ENCODE measurements around the gene FAM221B.

FAM221B gene

DNA sequence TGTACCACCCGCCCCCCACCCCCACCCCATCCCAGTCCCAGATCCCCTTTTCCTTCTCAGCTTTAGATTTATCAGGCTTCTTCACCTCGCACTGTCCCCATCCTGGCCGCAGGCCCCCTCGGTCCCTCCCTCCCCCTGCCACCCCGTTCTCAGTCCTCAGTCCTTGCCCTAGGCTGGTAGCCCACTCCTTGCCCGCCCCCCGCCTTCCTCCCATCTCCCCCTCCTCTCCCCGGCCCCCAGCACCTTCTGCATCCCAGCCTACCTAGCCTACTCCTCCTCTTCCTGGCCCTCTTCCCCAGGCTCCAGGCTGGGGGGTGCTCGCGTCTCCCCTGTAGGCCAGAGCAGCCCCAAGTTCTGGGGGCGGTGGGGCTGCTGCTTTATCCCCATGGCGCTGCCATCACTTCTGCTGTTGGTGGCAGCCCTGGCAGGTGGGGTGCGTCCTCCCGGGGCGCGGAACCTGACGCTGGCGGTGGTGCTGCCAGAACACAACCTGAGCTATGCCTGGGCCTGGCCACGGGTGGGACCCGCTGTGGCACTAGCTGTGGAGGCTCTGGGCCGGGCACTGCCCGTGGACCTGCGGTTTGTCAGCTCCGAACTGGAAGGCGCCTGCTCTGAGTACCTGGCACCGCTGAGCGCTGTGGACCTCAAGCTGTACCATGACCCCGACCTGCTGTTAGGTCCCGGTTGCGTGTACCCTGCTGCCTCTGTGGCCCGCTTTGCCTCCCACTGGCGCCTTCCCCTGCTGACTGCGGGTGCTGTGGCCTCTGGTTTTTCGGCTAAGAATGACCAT lies 36.3 kb downstream of the FAM221B start:
- no peaks in the 10 kb centered on the region for H3K9me3 ChIP-seq (ENCODE audit: control insufficient read depth, low read length)
- H3K36me3 ChIP-seq (ENCODE audit: control insufficient read depth, insufficient read depth, low read length): no peaks in the 10 kb centered on the region
- H3K27me3 ChIP-seq (ENCODE audit: control insufficient read depth, insufficient read depth, low read length, poor library complexity, severe bottlenecking): peaks cover 5% of the 10 kb centered on the region
- 86 to 87% methylated on average over 32 of the region's 34 CpGs for WGBS, 2 experiments
- H3K4me1 ChIP-seq (ENCODE audit: control insufficient read depth, insufficient read depth, low read length): peaks cover 3% of the 10 kb centered on the region
- no peak overlapping the region for H3K27ac ChIP-seq (ENCODE audit: insufficient read depth, low read depth, low read length, poor library complexity, severe bottlenecking)
- peak overlapping the region; percentile 39 for H3K4me3 ChIP-seq (ENCODE audit: insufficient read depth, low read depth, low read length)

DNA sequence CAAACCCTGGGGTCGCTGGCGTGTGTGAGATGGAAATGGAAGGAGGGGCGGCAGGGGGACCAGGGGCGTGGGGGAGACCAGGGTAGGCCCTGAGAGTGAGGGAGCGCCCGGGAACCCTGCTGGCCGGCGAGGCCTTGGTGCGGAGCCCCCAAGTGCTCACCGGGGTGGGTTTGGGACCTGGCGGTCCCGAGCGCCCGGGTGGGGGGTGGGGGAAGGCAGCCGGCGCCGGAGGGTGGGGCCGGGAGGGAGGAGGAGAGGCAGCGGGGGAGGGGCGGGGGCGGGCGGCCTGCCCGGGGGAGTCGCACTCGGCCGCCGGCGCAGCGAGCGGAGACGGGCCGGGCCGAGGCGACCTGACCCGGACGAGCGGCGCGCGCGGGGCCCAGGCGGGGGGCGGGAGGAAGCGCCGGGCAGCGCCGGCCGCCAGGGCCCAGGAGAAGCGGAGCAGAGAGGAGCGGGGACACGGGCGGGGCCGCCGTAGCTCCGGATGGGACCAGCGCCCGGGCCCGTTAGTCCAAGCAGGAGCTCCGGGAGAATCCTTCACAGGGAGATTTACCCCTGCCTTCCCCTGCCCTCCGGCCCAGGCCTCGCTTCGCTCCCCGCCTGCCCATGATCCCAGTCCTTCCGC lies 37.1 kb downstream of the FAM221B start, which contains the start of gene NPR2:
Gene NPR2, plus strand, starts transcription at position 295 of the 625 bp plus-strand sequence. CDS start 818 bp downstream, outside the sequence.
- peaks cover 3% of the 10 kb centered on the region for H3K4me1 ChIP-seq (ENCODE audit: control insufficient read depth, insufficient read depth, low read length)
- H3K27me3 ChIP-seq (ENCODE audit: control insufficient read depth, insufficient read depth, low read length, poor library complexity, severe bottlenecking): peaks cover 5% of the 10 kb centered on the region
- H3K27ac ChIP-seq (ENCODE audit: insufficient read depth, low read depth, low read length, poor library complexity, severe bottlenecking): peak within 1 kb of the TSS; percentile 5
- no peaks in the 10 kb centered on the region for H3K9me3 ChIP-seq (ENCODE audit: control insufficient read depth, low read length)
- H3K4me3 ChIP-seq (ENCODE audit: insufficient read depth, low read depth, low read length): peak within 1 kb of the TSS; percentile 39
- 2% methylated on average over 56 to 64 of the region's 64 CpGs for WGBS, 2 experiments
- no peaks in the 10 kb centered on the region for H3K36me3 ChIP-seq (ENCODE audit: control insufficient read depth, insufficient read depth, low read length)

DNA sequence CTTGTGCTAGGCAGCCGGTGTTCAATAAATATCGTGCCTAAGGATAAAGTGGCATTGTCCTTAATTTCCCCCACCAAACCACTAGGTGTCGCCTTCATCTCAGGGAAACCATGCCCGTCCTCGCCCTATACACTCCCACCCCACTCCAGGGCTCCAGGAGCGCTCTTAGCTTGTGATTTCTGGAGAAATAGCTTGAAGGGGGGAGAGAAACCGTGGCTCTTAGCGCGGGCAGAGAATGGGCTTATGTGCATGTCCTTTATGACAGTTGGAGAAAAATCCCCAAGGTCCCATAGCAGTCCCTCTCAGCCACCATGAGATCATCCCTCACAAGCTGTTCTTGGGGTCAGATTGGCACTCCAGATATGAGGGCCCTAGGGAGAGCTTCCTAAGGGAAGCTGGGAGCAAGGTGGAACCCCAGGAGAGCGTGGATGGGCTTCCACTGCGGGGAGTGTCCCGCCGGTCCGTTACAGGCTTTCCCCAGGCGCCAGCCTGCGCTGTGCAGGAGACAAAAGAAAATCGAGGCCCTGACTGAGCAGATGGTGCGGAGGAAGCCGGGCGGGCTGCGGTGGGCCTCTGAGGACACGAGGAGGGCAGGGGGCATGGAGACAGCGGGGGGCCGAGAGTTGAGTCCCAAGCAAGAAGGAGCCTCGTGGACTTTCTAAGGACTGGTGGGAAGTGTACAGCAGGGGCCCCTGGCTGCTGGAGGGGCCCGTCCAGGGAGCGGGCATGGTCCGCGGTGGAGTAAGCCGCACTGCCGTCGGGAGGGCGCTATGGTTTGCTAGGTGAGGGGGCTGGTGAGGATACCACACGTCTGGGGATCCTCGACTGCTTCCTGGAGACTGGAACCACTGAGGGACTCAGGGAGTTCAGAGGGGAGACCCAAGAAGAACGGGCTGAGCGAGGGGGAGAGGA lies 37.9 kb downstream of the FAM221B start:
- H3K36me3 ChIP-seq (ENCODE audit: control insufficient read depth, insufficient read depth, low read length): no peaks in the 10 kb centered on the region
- no peaks in the 10 kb centered on the region for H3K9me3 ChIP-seq (ENCODE audit: control insufficient read depth, low read length)
- H3K27me3 ChIP-seq (ENCODE audit: control insufficient read depth, insufficient read depth, low read length, poor library complexity, severe bottlenecking): peaks cover 5% of the 10 kb centered on the region
- WGBS, 2 experiments: 31 to 33% methylated on average over 37 of the region's 37 CpGs
- H3K27ac ChIP-seq (ENCODE audit: insufficient read depth, low read depth, low read length, poor library complexity, severe bottlenecking): peak overlapping the region; percentile 5
- peak overlapping the region; percentile 5 for H3K4me3 ChIP-seq (ENCODE audit: insufficient read depth, low read depth, low read length)
- peaks cover 3% of the 10 kb centered on the region for H3K4me1 ChIP-seq (ENCODE audit: control insufficient read depth, insufficient read depth, low read length)

DNA sequence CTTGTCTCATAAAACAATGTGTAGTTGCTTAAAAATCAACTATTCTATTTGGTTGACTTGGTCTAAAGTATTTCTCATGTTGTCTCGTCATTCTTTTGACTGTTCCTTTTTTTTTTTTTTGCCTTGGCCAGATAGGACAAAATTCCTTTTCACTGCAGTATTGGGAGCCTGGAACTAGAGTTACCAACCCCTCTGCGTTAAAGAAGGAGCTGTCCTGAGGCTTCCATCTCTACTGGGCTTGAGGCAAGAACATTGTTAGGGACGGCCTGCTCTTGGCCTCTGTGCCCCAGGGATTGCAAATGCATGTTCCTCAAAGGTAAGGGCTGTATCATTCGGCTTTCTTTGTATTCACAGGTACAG lies 38.5 kb downstream of the FAM221B start:
- Histone ChIP-seq H3K27ac (ENCODE audit: insufficient read depth, low read depth, low read length, poor library complexity, severe bottlenecking) (no peak overlapping the region), H3K36me3 (ENCODE audit: control insufficient read depth, insufficient read depth, low read length) (no peaks in the 10 kb centered on the region), H3K9me3 (ENCODE audit: control insufficient read depth, low read length) (no peaks in the 10 kb centered on the region), H3K27me3 (ENCODE audit: control insufficient read depth, insufficient read depth, low read length, poor library complexity, severe bottlenecking) (peaks cover 5% of the 10 kb centered on the region), H3K4me3 (ENCODE audit: insufficient read depth, low read depth, low read length) (no peak overlapping the region), H3K4me1 (ENCODE audit: control insufficient read depth, insufficient read depth, low read length) (peaks cover 3% of the 10 kb centered on the region)
- 43 to 49% methylated on average over 4 of the region's 4 CpGs for WGBS, 2 experiments

DNA sequence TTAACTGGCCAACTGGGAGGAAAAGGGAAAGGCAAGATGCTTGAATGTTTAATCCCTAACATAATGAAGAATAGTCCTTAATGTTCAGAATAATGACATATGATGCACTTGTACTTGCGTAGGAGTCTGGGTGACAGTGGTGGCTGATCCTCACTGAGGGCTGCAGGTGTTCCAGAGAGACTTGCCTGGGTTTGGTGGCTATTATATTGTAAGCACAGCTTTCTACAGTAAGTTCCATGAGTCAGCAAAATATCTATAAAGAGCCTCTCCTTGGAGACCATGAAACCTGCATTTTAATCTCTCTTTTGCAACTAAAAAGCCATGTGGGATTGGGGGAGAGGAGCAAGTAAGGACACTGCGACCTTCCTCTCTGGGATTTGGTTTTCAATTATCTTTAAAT lies 39.0 kb downstream of the FAM221B start:
- no peaks in the 10 kb centered on the region for H3K36me3 ChIP-seq (ENCODE audit: control insufficient read depth, insufficient read depth, low read length)
- H3K27me3 ChIP-seq (ENCODE audit: control insufficient read depth, insufficient read depth, low read length, poor library complexity, severe bottlenecking): peaks cover 5% of the 10 kb centered on the region
- H3K27ac ChIP-seq (ENCODE audit: insufficient read depth, low read depth, low read length, poor library complexity, severe bottlenecking): no peak overlapping the region
- H3K9me3 ChIP-seq (ENCODE audit: control insufficient read depth, low read length): no peaks in the 10 kb centered on the region
- 85 to 100% methylated on average over 1 to 2 of the region's 2 CpGs for WGBS, 2 experiments
- no peak overlapping the region for H3K4me3 ChIP-seq (ENCODE audit: insufficient read depth, low read depth, low read length)
- peaks cover 3% of the 10 kb centered on the region for H3K4me1 ChIP-seq (ENCODE audit: control insufficient read depth, insufficient read depth, low read length)

DNA sequence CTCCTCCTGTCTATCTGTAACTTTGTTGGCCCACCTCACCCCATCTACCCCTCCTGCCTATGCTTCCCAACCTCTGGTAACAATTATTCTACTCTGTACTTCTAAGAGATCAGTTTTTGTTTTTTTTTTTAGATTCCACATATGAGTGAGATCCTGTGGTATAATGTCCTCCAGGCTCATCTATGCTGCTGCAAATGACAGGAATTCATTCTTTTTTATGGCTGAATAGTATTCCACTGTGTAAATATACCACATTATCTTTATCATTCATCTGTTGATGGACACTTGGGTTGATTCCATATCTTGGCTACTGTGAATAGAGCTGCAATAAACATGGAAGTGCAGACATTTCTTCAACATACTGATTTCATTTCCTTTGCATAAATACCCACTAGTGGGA lies 45.1 kb downstream of the FAM221B start:
- Histone ChIP-seq H3K4me3 (ENCODE audit: insufficient read depth, low read depth, low read length) (no peak overlapping the region), H3K27me3 (ENCODE audit: control insufficient read depth, insufficient read depth, low read length, poor library complexity, severe bottlenecking) (no peaks in the 10 kb centered on the region), H3K27ac (ENCODE audit: insufficient read depth, low read depth, low read length, poor library complexity, severe bottlenecking) (no peak overlapping the region), H3K36me3 (ENCODE audit: control insufficient read depth, insufficient read depth, low read length) (peaks cover 5% of the 10 kb centered on the region), H3K4me1 (ENCODE audit: control insufficient read depth, insufficient read depth, low read length) (no peaks in the 10 kb centered on the region), H3K9me3 (ENCODE audit: control insufficient read depth, low read length) (no peaks in the 10 kb centered on the region)

DNA sequence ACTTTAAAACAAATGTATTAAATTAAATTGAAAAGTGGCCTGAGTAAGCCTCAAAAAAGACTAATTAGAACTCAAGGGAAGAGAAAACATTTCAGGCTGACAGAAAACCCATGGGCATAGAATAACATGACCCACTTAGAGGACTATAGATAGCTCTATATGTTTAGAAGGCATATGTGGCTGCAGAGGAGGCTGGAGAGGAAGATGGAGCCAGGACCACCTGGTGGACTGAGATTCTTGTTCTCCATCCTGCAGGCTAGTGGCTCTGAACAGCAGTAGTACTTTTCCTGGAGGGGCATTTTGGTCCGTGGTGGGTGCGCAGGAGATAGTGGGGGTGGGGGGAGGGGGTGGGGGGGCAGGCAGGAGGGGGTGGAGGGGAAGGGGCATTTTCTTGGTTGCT lies 47.5 kb downstream of the FAM221B start:
- Histone ChIP-seq H3K27me3 (ENCODE audit: control insufficient read depth, insufficient read depth, low read length, poor library complexity, severe bottlenecking) (no peaks in the 10 kb centered on the region), H3K9me3 (ENCODE audit: control insufficient read depth, low read length) (no peaks in the 10 kb centered on the region), H3K4me3 (ENCODE audit: insufficient read depth, low read depth, low read length) (no peak overlapping the region), H3K4me1 (ENCODE audit: control insufficient read depth, insufficient read depth, low read length) (peaks cover 2% of the 10 kb centered on the region), H3K36me3 (ENCODE audit: control insufficient read depth, insufficient read depth, low read length) (peaks cover 5% of the 10 kb centered on the region), H3K27ac (ENCODE audit: insufficient read depth, low read depth, low read length, poor library complexity, severe bottlenecking) (no peak overlapping the region)
- WGBS, 2 experiments: no CpG with 5 or more reads among the region's 2 CpGs

DNA sequence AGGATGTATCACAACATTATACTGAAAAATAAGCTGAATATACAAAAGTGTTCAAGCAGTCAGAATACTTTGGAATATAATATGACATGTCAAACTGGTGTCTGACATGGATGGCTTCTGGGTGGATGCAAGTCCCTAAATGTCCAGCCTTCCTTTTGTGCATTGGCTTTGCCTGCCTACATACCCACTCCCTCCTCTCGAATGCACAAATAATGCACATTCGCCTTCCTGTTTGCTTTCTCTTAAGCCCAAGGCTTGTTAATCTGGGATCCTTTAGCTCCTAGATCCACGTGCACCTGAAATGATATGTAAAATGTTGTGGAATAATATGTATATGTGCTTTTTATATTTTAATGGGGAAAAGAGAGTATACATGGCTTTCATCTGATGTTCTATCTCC lies 50.0 kb downstream of the FAM221B start:
- H3K27ac ChIP-seq (ENCODE audit: insufficient read depth, low read depth, low read length, poor library complexity, severe bottlenecking): no peak overlapping the region
- 89 to 93% methylated on average over 3 of the region's 3 CpGs for WGBS, 2 experiments
- H3K36me3 ChIP-seq (ENCODE audit: control insufficient read depth, insufficient read depth, low read length): peaks cover 3% of the 10 kb centered on the region
- no peaks in the 10 kb centered on the region for H3K27me3 ChIP-seq (ENCODE audit: control insufficient read depth, insufficient read depth, low read length, poor library complexity, severe bottlenecking)
- peaks cover 9% of the 10 kb centered on the region for H3K4me1 ChIP-seq (ENCODE audit: control insufficient read depth, insufficient read depth, low read length)
- no peaks in the 10 kb centered on the region for H3K9me3 ChIP-seq (ENCODE audit: control insufficient read depth, low read length)
- no peak overlapping the region for H3K4me3 ChIP-seq (ENCODE audit: insufficient read depth, low read depth, low read length)

DNA sequence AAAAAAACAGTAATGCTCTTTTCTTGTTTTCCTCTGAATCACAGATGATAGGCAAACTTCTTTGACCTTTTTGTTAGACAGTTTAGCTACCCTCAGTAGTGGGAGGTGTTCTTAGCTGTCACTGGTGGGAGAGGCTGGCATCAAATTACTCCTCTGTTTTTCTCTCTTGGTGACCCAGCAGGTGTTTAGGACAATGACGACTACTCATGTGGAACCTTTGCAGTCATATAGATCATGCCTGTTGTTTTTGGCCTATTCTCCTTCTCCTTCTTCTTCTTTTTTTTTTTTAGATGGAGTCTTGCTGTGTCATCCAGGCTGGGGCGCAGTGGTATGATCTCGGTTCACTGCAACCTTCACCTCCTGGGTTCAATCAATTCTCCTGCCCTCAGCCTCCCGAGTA lies 52.5 kb downstream of the FAM221B start:
- no peaks in the 10 kb centered on the region for H3K9me3 ChIP-seq (ENCODE audit: control insufficient read depth, low read length)
- no peaks in the 10 kb centered on the region for H3K36me3 ChIP-seq (ENCODE audit: control insufficient read depth, insufficient read depth, low read length)
- H3K27me3 ChIP-seq (ENCODE audit: control insufficient read depth, insufficient read depth, low read length, poor library complexity, severe bottlenecking): no peaks in the 10 kb centered on the region
- 65 to 72% methylated on average over 4 of the region's 4 CpGs for WGBS, 2 experiments
- peaks cover 9% of the 10 kb centered on the region for H3K4me1 ChIP-seq (ENCODE audit: control insufficient read depth, insufficient read depth, low read length)
- no peak overlapping the region for H3K27ac ChIP-seq (ENCODE audit: insufficient read depth, low read depth, low read length, poor library complexity, severe bottlenecking)
- no peak overlapping the region for H3K4me3 ChIP-seq (ENCODE audit: insufficient read depth, low read depth, low read length)

All from ectodermal cell (in vitro differentiated cells).